H1 (cell line): Measurements from ENCODE around the gene TSPOAP1.

Experiments
- BACH1 ChIP-seq: IDR thresholded peaks from 2 replicates; pipeline ENCODE4 v1.6.1; 2012; ENCODE audit warnings: low read length, improper control_type of control experiment
- CBX8 ChIP-seq: fragments of 300-800, 300-1000 bp; sonication (generic); IDR thresholded peaks from 2 replicates; pipeline ENCODE4 v1.7.1; 2016; ENCODE audit warnings: low read depth, low read length, borderline replicate concordance
- CREB1 ChIP-seq: IDR thresholded peaks from 2 replicates; pipeline ENCODE4 v1.6.1; 2012; ENCODE audit warnings: inconsistent platforms
- GABPA ChIP-seq: IDR thresholded peaks from 2 replicates; pipeline ENCODE4 v1.6.1; 2011; ENCODE audit warnings: mild to moderate bottlenecking, low read length, moderate library complexity, borderline replicate concordance; ENCODE audit not compliant: insufficient read depth
- GTF2F1 ChIP-seq: IDR thresholded peaks from 2 replicates; pipeline ENCODE4 v1.6.1; 2012; ENCODE audit warnings: low read depth, low read length, improper control_type of control experiment, borderline replicate concordance
- PHF8 ChIP-seq: fragments of 200-600 bp; sonication (generic); conservative IDR thresholded peaks from 2 replicates; pipeline ENCODE4 v1.7.1; 2012; ENCODE audit warnings: low read depth, mild to moderate bottlenecking, inconsistent platforms, low read length, moderate library complexity
- POLR2A ChIP-seq, 2 experiments: IDR thresholded peaks; 1 replicate in 1 of 2; 2 replicates in 1 of 2; pipeline ENCODE4 v1.6.1; 2011; ENCODE audit warnings: low read depth in 2 of 2, low read length in 2 of 2, mild to moderate bottlenecking in 2 of 2; ENCODE audit errors: control extremely low read depth in 1 of 2
- RNF2 ChIP-seq: fragments of 200-900, 300-1000 bp; sonication (generic); IDR thresholded peaks from 2 replicates; pipeline ENCODE4 v1.7.1; 2016; ENCODE audit warnings: borderline replicate concordance, low read depth, mild to moderate bottlenecking, antibody characterized with exemption, low read length; ENCODE audit not compliant: poor library complexity, severe bottlenecking; ENCODE audit errors: missing control alignments
- SIN3A ChIP-seq, 2 experiments: IDR thresholded peaks in 1 of 2; conservative IDR thresholded peaks in 1 of 2; 2 replicates each; pipeline ENCODE4 v1.6.1; 2011 to 2012; ENCODE audit warnings: low read length in 2 of 2, improper control_type of control experiment in 1 of 2, low read depth in 1 of 2, mild to moderate bottlenecking in 1 of 2
- SIX5 ChIP-seq: IDR thresholded peaks from 2 replicates; pipeline ENCODE4 v1.6.1; 2011; ENCODE audit warnings: mild to moderate bottlenecking, low read depth, low read length
- TAF1 ChIP-seq: IDR thresholded peaks from 2 replicates; pipeline ENCODE4 v1.6.1; 2011; ENCODE audit warnings: mild to moderate bottlenecking, low read depth, low read length
- TF ChIP-seq, protein P1 (sequence below), 3 experiments: IDR thresholded peaks; 1 replicate in 2 of 3; 2 replicates in 1 of 3; pipeline versions ENCODE4 v1.5.1 to v1.6.1; 2011; ENCODE audit warnings: low read length in 3 of 3, mild to moderate bottlenecking in 3 of 3, inconsistent platforms in 2 of 3, low read depth in 1 of 3, moderate library complexity in 1 of 3; ENCODE audit not compliant: insufficient read depth in 1 of 3; ENCODE audit errors: control extremely low read depth in 1 of 3

GRCh38 chr17:58278661-58279015 lies 50.0 kb downstream of the TSPOAP1 start:
- TF ChIP-seq PHF8 (no peak), CBX8 (no peak), RNF2 (no peak), CREB1 (no peak), TAF1 (no peak), POLR2A (IDR thresholded peaks at IDR 0.05; ENCODE audit: control extremely low read depth in 1 of 2, low read depth in 2 of 2, low read length in 2 of 2) (no peak), GTF2F1 (no peak), SIN3A (conservative IDR thresholded peaks at IDR 0.05 in 1 of 2, IDR thresholded peaks at IDR 0.05 in 1 of 2; ENCODE audit: low read depth in 1 of 2, low read length in 2 of 2) (no peak), SIX5 (no peak), GABPA (no peak), BACH1 (no peak)
- TF ChIP-seq, protein P1, sequence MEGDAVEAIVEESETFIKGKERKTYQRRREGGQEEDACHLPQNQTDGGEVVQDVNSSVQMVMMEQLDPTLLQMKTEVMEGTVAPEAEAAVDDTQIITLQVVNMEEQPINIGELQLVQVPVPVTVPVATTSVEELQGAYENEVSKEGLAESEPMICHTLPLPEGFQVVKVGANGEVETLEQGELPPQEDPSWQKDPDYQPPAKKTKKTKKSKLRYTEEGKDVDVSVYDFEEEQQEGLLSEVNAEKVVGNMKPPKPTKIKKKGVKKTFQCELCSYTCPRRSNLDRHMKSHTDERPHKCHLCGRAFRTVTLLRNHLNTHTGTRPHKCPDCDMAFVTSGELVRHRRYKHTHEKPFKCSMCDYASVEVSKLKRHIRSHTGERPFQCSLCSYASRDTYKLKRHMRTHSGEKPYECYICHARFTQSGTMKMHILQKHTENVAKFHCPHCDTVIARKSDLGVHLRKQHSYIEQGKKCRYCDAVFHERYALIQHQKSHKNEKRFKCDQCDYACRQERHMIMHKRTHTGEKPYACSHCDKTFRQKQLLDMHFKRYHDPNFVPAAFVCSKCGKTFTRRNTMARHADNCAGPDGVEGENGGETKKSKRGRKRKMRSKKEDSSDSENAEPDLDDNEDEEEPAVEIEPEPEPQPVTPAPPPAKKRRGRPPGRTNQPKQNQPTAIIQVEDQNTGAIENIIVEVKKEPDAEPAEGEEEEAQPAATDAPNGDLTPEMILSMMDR (IDR thresholded peaks at IDR 0.05; ENCODE audit: control extremely low read depth in 1 of 3, insufficient read depth in 1 of 3, low read depth in 1 of 3, low read length in 3 of 3): no peak
